Measurements from ENCODE around the gene PDXP. TPM values are rescaled to one million over a fixed set of nuclear protein-coding genes. Genes with fewer than 3 reads are reported as not detected.

PDXP gene
- total RNA-seq, 1 experiment from 2014 or later = 10.5 TPM

GRCh38 chr22:37610480-37611129, 47.9 kb upstream of the PDXP start:
- BruUV-seq (replicated peaks) = no TSS peak
- no peak overlapping the region for H3K4me3 Mint-ChIP-seq (ENCODE audit: unreplicated experiment)
- ChIA-PET POLR2A (interaction anchor here (0.9 to 4.2 kb wide), 3 partner anchors 17 to 130 kb away, joined by 3 to 31 read pairs (median 4); partner anchors contain the start of gene NOL12), CTCF (interaction anchor here (0.7 to 2.7 kb wide), 4 partner anchors 12 to 354 kb away, joined by 3 to 14 read pairs (median 6); no protein-coding TSS in a partner anchor)
- peaks cover 12% of the 10 kb centered on the region for H3K4me1 Mint-ChIP-seq (ENCODE audit: insufficient read depth, unreplicated experiment)
- no peak overlapping the region for H3K27ac Mint-ChIP-seq (ENCODE audit: low read depth, unreplicated experiment)
- H3K36me3 Mint-ChIP-seq (ENCODE audit: insufficient read depth, unreplicated experiment) = peaks cover 7% of the 10 kb centered on the region
- DNase-seq (ENCODE audit: unreplicated experiment) = no peak
- no peak for TF ChIP-seq CTCF (IDR thresholded peaks at IDR 0.05; ENCODE audit: unreplicated experiment)
- H3K27me3 Mint-ChIP-seq (ENCODE audit: insufficient read depth, unreplicated experiment) = no peaks in the 10 kb centered on the region
- no peaks in the 10 kb centered on the region for H3K9me3 Mint-ChIP-seq (ENCODE audit: unreplicated experiment)
- intact Hi-C loops (cut with micrococcal nuclease) = no loop called here

- H3K36me3 Mint-ChIP-seq (ENCODE audit: insufficient read depth, unreplicated experiment) = peaks cover 13% of the 10 kb centered on the region
- no TSS peak for BruUV-seq (replicated peaks)
- intact Hi-C loops (cut with micrococcal nuclease) = no loop called here
Measured at GRCh38 chr22:37611207-37611606, 47.3 kb upstream of the PDXP start.

DNA sequence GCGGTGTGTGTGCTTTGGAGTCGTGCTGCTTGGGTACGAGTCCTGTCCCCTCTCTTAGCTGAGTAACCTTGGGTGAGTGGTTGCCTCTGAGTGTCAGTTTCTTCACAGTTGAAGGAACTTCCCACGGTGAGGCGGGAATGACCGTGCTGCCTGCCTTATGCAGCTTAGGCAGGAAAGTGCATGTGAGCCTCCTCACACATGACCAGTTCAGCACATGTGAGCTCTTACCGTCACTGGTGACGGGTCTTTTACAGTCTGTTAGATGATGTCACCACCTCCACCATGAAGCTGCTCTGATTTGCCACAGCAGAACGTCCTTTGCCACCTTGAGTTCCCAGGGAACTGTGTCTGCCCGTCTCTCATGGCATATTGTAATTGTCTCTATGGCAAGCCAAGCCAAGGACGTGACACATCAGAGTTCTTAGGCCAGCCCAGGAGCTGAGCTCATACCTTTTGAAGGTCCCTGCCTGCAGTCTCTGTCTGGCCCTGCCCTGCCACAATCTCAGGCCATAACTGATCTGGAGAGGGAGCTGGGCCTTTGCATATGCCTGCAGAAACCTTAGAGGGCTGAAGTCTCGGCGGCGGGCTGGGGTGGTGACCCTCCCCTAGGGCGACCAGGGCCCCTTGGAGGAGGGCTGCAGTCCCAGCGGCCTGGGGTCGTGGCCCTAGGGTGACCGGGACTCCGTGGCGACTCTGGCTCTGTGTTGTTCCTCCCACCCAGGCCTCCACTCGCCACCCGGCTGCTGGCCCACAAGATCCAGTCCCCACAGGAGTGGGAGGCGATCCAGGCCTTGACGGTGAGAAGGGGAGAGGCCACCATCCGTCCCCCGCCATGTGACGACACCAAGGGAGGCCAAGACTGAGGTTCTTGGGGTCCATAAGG, 42.1 kb upstream of the PDXP start:
- no TSS peak for BruUV-seq (replicated peaks)
- intact Hi-C loops (cut with micrococcal nuclease) = no loop called here
- no peak for DNase-seq (ENCODE audit: unreplicated experiment)
- Mint-ChIP-seq H3K4me3 (ENCODE audit: unreplicated experiment) (no peak overlapping the region), H3K27ac (ENCODE audit: low read depth, unreplicated experiment) (no peak overlapping the region), H3K4me1 (ENCODE audit: insufficient read depth, unreplicated experiment) (no peaks in the 10 kb centered on the region), H3K36me3 (ENCODE audit: insufficient read depth, unreplicated experiment) (peaks cover 41% of the 10 kb centered on the region), H3K9me3 (ENCODE audit: unreplicated experiment) (no peaks in the 10 kb centered on the region), H3K27me3 (ENCODE audit: insufficient read depth, unreplicated experiment) (no peaks in the 10 kb centered on the region)
- CTCF ChIA-PET = interaction anchor here (1.1 to 1.3 kb wide), 2 partner anchors 26 to 175 kb away, joined by 3 to 5 read pairs; no protein-coding TSS in a partner anchor
- no peak for TF ChIP-seq CTCF (IDR thresholded peaks at IDR 0.05; ENCODE audit: unreplicated experiment)
- POLR2A ChIA-PET = interaction anchor here (0.6 to 0.7 kb wide), 2 partner anchors 72 to 649 kb away, joined by 3 read pairs; no protein-coding TSS in a partner anchor

More at GRCh38 chr22:37611207-37611606, 47.3 kb upstream of the PDXP start:
- Mint-ChIP-seq H3K27ac (ENCODE audit: low read depth, unreplicated experiment) (no peak overlapping the region), H3K4me1 (ENCODE audit: insufficient read depth, unreplicated experiment) (peaks cover 12% of the 10 kb centered on the region), H3K4me3 (ENCODE audit: unreplicated experiment) (no peak overlapping the region), H3K9me3 (ENCODE audit: unreplicated experiment) (no peaks in the 10 kb centered on the region), H3K27me3 (ENCODE audit: insufficient read depth, unreplicated experiment) (no peaks in the 10 kb centered on the region)
- CTCF ChIA-PET = interaction anchor here (1.2 to 2.7 kb wide), 2 partner anchors 18 to 31 kb away, joined by 3 to 14 read pairs; no protein-coding TSS in a partner anchor
- POLR2A ChIA-PET = no interaction called here
- no peak for TF ChIP-seq CTCF (IDR thresholded peaks at IDR 0.05; ENCODE audit: unreplicated experiment)
- DNase-seq (ENCODE audit: unreplicated experiment) = no peak

- POLR2A ChIA-PET = interaction anchor here (0.9 kb wide), 3 partner anchors 8 to 190 kb away, joined by 3 to 5 read pairs (median 4); partner anchors contain the start of genes GCAT and GGA1
- no peak overlapping the region for H3K4me3 Mint-ChIP-seq (ENCODE audit: unreplicated experiment)
- no peaks in the 10 kb centered on the region for H3K9me3 Mint-ChIP-seq (ENCODE audit: unreplicated experiment)
- CTCF ChIA-PET = interaction anchor here (1.1 to 1.3 kb wide), 5 partner anchors 10 to 174 kb away, joined by 3 to 5 read pairs (median 4); no protein-coding TSS in a partner anchor
- H3K27me3 Mint-ChIP-seq (ENCODE audit: insufficient read depth, unreplicated experiment) = no peaks in the 10 kb centered on the region
- intact Hi-C loops (cut with micrococcal nuclease) = no loop called here
- H3K27ac Mint-ChIP-seq (ENCODE audit: low read depth, unreplicated experiment) = no peak overlapping the region
- TF ChIP-seq CTCF (IDR thresholded peaks at IDR 0.05; ENCODE audit: unreplicated experiment) = no peak
- H3K4me1 Mint-ChIP-seq (ENCODE audit: insufficient read depth, unreplicated experiment) = no peaks in the 10 kb centered on the region
- no peak for DNase-seq (ENCODE audit: unreplicated experiment)
- TSS peak; percentile 13 for BruUV-seq (replicated peaks)
- H3K36me3 Mint-ChIP-seq (ENCODE audit: insufficient read depth, unreplicated experiment) = peaks cover 50% of the 10 kb centered on the region
Measured at GRCh38 chr22:37617431-37617830, 41.1 kb upstream of the PDXP start.
